NAMALWA (cell line): ENCODE measurements around the gene SLFNL1.
A peak's percentile ranks its signal among the peaks of the same experiment; 100 is the strongest.

Experiments used
- DNase-seq: peaks from one replicate; pipeline ENCODE4 v3.0.0-alpha.2; 2015; ENCODE audit warnings: low spot score

SLFNL1 gene

DNA sequence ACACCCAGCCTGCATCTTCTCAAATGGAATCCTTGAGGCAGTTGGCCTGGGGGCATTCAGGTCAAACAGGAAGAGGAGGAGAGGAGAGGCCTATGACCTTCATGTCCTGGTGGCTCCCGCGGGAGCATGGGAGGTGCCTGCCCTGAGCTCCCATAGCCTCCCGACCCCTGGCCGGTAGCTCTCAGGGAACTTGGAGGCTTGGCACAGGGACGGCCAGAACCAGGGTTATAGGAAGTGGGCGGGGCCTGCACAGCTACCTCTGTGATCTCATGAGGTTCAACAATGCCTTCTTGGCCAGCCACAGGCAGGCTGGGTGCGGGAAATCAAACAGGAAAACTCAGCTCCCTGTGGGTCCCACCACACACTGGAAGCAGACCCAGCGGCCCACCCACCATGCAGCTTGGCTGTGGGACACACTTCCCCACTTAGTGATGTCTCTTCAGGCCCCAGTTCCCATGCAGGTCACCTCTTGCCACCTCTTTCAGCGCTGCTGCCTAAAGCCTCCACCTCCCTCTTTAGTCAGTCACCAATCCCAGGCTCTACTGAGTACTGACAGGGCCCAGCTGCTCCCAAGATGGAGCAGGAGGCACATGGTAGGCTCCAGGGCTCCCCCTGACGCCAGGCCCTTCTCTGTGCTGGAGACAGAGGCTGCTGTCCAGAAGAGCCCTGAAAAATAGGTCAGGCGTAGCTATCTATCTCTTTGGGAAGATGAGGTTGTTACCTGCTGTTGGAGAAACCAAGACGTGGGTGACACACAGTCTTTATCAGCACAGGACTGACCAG, at the start of gene SLFNL1:
Gene SLFNL1, minus strand, starts transcription at position 200 of the 783 bp plus-strand sequence. CDS start 1,065 bp downstream, outside the sequence.
- no peak for DNase-seq

DNA sequence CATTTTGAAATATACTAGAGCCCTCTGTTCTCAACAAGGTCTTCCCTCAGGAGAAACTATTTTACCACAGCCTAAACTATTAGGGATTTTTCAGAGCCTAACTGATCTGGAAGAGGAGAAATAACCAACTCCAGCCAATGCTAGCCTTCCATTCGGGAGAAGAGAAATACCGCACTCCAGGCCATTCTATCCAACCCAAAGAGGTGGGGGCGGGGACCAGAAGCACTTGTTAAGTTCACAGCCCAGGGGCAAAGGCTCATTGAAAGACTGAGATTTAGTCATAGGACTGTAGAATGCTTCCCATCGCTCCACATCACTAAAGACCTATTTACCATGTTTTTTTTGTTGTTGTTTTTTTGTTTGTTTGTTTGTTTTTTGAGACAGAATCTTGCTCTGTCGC, 35.4 kb upstream of the SLFNL1 start:
- no peak for DNase-seq

DNA sequence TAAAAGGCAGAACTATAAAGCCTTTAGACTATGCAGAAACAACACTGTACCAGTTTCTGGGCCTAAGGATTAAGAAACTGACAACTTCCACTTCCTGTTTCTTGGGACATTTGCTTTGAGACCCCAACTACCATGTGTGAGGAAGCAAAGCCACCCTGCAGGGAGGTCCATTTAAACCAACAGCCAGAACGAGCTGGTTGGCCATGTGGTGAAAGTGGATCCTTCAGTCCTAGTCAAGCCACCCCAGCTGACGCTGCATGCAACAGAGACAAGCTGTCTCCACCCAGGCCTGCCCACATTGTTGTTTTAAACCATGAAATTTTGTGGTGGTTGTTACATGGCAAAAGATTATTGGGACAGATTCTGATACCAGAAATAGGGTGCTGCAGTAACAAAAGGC, 31.8 kb upstream of the SLFNL1 start:
- peak; percentile 22 for DNase-seq

DNA sequence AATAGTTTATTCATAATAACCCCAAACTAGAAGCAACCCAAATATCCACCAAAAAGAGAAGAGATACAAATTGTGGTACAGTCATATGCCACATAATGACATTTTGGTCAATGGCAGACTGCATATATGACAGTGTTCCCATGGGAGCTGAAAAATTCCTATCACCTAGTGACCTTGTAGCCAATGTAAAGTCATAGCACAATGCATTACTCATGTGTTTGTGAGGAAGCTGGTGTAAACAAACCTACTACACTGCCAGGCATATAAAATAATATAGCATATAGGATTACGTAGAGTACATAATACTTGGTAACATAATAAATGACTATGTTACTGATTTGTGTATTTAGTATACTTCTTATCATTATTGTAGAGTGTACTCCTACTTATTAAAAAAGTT, 29.5 kb upstream of the SLFNL1 start:
- no peak for DNase-seq

DNA sequence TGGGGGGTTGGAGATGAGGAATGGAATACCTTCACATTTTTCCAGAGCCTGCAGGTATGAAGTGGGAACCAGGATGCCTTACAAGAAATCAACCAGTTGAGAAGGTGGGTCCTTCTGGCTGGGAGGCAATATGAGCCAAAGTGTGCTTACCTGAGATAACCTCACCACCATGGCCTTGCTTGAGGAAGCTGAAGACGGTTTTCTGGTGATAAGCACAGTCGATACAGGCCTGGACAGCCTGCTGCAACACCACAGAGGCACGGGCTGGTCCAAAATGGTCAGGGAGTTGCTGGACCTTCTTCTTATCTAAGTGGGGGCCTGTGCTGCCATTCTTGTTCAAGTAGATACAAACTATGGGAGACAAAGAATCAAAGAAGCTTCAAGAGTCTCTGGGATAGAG, 27.0 kb upstream of the SLFNL1 start:
- no peak for DNase-seq

DNA sequence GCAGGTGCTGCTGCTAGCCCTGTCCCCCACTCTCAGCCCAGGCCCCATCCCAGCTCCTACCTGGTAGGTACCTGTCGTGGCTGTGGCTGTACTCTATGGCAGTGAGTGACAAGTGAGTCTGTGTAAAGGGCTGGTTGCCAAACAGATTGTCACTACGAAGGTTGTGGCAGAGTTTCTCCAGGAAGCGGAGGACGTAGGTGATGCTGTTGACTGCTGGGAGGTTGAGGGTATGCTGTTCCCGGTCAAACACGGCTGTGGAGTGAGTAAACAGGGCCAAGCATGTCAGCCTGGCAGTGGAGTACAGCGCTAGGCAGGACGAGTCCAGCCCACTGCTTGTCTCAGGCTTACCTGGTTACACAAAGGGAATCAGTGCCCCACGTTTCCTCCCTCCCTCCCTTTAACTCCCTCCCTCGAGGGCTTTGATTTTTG, 24.8 kb upstream of the SLFNL1 start:
- DNase-seq = no peak

DNA sequence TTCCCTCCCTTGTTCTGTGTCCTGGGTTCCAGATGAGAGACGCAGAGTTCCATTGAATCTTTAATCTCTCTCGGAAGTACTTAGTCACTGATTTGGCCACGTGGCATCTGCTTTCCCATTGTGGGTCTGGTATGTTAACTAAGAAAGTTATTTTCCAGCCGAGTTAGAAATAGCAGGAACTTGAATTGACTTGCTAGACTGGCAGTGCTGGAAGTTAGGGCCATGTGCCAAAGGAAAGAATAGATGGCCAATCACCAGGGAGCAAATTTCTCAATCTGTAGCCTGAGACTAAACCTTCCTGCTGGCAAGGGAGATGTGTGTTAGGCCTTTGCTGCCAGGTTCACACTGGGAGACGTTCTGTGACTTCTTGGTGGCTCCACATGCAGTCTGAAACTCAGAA, 24.2 kb upstream of the SLFNL1 start:
- DNase-seq = no peak

DNA sequence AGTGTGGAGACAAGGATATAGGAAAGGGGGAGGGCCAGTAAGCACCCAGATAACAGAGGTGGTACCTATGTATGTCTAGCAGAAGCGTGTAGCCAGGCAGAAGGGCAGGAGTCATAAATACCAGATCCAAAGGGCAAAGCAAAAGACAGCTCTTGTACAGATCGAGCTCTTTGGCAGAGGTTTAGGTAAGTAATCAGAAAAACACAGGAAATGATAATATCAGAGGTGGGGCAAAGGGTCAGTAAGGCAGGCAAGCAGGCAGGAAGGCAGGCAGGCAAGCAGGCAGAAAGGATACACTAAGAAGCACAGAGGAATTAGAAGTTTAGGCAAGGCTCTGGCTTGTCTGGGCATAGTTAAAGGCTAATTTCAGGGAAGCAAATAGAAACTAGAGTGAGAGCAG, 22.7 kb upstream of the SLFNL1 start:
- no peak for DNase-seq

DNA sequence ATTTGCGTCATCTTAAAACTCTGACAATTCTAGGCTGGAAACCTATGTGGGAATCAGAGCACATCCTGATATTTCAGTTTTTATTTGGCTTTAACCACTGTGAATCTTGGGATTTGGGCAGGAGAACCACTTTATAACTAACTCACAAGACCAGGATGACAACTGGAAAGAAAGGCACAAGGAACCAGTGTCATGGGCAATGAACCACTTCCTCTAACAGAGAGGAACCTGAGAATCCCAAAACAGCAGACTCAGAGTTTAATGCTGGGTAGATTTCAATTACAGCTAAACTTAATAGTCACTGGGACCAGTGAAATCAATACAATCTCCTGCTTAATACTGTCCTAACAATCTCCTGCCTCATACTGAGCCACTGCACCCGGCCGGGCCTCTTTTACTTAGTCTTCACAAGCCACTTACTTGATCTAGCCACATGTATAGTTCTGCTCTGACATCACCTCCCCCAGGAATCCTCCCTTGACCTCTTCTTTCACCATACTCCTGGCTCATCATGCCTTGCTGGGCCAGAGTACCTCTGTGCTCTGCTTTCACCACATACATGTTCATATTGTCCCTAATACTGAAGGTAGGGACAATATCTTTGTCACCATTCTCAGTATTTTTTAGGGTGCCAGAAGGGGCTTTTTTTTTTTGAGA, 20.2 kb upstream of the SLFNL1 start:
- DNase-seq = no peak

DNA sequence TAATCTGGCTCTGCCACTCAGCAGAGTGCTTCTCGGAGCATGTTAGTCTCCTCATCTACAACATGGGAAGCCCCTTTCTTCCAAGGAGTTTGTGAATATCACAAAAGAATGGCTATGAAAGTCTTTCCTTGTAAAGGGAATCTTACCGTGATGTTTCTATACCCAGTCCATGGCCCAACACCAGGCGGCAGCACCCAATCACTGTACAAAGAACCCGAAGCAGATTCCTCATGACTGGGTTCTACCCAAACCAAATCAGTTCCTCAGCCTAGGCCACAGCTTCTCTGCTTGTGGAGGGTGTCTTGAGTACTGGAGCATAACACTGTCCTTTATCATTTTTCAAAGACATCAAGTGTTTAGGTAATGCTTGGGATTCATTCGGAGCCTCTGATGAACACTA, 16.6 kb upstream of the SLFNL1 start:
- DNase-seq = no peak

DNA sequence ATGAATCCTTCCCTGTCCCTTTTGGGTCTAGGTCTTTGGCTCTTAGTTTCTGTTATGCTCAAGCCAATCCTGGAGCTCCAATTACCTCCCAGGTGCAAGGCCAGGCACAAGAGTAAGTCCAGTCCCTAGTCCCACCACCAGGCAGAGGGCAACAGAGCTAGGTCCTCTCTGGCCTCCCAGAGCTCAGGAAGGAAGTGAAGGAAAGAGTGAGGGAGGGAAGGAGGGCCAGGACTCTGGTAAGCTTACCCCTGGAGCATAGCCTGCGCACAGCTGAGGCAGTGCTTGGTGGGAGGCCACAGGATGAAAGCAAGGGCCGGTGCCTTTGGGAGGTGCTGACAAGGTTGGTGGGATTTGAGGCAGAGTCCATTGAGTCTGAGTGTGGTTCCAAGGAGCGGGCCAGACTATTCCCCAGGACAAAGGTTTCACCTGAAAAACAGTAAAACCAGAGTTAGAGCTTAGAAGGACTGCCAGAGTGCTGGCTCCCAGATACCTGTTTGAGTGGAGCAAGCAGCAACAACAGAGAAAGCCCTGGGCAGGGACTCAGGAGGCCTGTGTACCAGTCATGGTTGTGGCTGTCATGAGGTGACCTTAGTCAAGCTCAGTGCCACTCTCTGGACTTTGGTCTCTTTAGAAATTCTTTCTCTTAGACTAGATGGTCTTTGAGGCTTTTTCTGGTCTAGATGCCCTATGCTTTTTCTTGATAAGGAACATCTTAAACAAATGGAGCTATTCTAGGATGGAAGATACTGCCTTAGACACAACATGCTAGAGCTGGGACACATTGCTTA, 15.8 kb upstream of the SLFNL1 start:
- DNase-seq = no peak

DNA sequence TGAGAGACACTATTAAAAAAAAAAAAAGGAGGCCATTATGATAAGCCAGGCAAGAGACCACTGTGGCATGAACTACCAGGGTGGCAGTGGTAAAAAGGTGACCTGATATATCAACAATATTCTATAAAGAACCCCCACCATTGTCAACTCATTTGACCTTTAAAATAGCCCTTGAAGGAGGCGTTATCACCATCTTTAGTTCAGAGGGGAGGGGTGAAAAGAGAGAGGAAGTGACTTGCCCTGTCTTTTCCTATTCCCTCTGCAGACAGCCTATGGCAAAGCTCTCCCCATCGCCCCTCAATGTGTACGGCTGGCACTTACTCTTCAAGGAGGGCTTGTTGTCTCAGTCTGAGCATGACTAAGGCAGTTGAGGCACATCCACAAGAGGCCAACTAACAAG, 11.7 kb upstream of the SLFNL1 start:
- DNase-seq = no peak

DNA sequence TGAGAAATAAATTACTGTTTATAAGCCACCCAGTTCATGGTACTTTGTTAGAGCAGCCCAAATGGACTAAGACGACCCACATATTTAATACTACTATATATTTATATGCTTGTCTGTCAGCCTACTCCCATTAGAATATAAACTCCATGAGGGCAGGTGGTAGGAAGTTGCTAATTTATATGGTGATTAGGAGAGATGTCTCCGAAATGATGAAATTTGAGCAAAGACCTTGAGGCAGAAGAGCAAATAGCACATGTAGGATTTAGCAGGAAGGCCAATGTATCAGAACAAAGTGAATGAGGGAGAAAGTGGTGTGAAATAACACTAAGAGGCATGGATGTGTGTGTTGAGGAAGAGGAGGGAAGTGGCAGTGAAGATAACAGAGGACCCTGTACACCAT, 10.6 kb upstream of the SLFNL1 start:
- no peak for DNase-seq

DNA sequence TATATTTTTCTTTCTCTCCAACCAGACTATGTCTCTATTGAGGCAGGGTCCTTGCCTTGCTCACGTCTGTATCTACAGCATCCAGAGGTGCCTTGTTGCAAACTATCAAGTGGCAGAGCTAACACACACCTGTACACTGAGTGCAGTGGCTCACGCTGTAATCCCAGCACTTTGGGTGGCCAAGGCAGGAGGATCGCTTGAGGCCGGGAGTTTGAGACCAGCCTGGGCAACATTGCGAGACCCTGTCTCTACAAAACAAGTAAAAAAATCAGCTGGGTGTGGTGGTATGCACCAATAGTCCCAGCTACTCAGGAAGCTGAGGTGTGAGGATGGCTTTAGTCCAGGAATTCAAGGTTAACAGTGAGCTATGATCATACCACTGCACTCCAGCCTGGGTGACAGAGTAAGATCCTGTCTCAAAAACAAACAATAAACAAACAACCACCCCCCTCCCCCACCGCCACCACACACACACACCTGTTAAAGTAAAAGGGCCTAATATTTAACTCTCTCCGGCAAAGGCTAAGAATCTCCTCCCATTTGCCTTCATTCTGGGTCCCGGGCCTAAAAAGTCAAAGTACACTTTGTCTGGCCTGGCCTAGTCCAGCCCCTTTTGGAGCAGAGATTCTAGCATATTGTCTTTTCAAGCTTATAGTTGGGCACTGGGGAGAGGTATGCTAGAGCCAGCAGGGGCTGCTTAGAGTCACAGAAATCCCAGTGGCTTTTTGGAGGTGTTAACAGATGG, 9.5 kb upstream of the SLFNL1 start:
- DNase-seq = no peak

DNA sequence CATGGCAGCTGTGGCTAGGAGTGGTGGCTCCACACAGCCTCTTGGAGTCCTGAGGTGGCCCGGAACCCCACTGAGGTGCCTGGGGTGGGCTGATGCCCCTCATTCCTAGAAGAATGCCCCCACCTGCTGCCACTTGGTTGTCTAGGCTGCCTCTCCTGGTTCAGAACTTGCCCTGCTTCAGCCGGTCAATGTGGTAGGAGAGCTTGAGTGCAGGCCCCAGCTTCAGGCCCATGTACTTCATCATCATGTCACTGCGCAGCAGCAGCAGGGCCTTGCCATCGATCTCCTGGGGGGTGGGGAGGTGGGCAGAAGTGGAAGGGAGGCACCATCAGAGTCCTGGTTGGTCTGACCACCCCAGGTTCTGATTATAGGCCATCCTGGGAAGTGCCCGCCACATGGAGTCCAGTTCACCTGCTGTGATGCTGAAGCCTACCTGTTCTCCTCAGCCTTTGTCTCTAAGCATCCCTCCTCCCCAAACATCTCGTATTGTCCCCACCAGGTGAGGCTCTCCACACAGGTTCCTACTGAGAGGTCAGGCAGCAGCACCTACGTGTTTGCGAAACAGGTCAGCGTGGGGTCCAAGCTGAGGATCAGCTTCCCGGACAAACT, 6.6 kb upstream of the SLFNL1 start:
- DNase-seq = no peak

DNA sequence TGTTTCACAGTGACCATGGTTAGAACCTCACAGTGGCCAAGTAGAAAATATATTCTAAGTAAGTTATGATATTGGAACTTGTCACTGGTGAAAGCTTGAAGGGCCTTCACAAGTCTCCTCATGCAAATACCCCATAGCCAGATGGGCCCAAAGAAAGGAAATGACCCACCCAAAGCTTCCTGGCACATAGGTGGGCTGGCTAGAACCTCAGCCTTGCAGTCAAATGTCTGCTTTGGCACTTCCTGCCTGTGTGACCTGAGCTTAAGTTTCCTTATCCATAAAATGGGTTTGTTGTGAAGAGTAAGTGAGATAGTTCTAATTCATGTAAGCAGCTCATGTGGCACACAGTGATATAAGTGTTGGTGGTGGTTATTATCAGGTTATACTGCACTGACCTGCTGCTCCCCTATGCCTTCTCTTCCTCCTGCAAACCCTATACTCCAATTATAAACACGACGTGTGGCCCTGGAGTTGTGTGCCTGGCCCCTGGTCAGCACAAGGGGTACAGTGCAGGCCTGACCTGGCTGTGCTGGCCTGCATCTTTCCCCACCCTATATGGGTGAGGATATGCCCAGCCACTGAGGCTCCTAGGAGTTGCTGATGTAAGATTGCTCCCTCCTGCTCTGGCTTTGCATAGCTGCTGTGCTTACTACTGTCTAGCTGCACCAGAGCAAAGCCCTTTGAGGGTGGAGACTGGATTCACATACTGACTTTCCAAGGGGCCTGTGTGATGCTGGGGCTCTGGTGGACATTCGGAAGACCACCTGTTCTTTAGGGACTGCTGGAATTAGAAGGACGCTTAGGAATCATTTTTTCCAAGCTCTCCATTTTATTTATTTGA, 4.7 kb upstream of the SLFNL1 start:
- no peak for DNase-seq

DNA sequence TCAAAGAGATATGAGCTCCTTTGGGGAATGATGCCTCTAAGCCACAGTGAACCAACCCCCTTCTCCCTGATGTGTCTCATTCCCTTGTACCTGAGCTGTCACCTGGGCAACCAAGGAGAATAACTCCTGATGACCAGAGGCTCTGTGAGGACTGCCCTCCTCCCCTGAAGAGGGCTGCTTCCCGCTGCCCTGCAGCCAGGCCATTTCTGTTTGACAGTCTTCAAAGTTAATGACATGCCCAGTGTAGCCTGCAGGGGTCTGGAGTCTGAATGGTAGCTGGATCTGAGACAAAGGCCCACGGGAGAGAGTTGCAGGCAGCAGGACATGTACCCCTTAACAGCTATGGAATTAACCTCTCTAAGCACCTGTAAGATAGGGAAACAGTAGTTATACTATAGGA, 3.4 kb upstream of the SLFNL1 start:
- DNase-seq = no peak

DNA sequence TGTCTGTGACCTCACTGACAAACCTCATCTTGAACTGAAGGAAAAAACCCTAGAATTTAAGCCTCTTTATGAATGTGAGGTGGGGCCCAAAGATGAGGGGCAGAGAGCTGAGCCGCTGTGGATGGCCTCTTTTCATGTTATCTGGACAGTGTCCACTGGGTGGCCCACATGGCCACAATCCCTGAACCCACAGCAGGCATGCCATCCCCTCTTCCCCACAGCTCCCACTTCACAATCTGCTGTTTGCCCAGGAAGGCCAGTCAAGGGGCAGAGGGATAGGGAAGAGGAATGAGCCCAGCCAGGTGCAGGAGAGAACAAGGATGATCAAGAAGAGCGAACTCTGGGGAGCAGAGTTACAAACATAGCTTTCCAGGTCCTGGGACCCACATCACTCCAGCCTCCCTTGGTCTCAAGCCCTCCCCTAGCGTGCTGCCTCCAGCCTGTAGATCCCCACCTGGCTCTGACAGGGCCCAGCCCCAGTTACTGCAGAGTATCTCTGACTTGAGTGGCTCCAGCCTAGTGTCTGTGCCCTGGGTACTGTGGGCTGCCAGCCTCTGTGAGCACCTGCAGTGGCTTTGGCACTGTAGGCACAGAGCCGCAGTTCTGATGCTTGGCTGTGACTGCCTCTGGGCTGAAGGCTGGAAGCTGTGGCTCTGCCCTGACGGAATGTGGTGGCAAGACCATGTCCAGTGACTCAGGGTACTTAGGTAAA, 1.9 kb upstream of the SLFNL1 start:
- DNase-seq = no peak

DNA sequence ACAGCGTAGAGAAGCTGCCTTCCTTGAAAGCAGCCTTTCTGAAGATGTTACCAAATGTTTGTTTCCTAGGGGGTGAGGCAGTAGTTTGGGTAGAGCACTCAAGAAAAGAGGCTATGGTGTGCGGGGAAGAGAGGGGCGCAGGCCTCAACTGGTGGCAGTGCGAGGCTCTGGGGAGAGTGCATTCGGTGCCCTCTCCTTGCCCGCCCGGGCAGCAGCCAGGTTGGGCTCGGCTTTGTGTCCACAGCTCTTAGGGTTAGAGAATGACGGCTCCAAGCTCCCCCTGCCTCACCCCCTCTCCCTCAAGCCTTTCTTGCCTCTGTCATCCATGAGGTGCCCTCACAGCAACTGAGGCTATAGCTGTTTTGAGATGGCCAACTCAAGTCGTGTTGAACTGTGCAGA, 899 bp upstream of the SLFNL1 start:
- DNase-seq = no peak

DNA sequence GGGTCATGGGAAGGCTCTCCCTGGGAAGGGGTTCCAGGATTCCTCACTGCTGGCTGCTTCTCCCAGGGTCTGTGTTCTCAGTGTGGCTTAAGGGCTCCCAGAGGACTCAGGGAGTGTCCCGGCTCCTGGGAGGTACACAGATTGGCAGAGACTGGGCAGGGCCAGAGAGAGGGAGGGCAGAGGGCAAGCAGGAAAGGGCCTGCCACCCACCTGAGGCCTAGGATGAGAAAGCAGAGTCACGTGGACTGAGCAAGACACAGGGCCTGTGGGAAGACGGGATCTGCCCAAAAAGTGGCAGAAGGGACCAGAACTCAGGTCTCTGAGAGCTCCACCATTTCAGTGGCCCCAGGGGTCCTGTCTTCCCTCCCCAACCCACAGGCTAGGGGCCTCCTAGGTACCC, 871 bp downstream of the SLFNL1 start:
- DNase-seq = no peak
